Measurements from ENCODE around the gene FOXP1.

DNA sequence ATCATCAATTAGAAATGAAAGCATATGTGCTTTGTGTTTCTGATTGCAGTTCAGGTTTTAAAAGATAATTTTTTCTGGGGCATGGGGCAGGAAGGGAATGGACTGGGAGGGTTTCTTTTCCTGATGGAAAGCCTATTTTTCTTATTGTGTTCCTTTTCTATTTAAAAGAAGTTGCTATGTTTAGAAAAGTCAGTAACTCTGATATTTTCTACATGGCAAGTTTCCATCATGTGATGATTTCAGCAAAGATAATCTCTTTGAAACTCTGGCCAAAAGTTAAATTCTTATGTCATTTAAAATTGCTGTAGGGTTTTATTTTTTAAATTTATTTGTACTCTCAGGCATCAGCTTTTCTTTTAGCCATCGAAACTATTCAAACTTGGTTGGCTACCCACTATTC lies 601.2 kb downstream of the FOXP1 start:
- TF ChIP-seq, protein P1, sequence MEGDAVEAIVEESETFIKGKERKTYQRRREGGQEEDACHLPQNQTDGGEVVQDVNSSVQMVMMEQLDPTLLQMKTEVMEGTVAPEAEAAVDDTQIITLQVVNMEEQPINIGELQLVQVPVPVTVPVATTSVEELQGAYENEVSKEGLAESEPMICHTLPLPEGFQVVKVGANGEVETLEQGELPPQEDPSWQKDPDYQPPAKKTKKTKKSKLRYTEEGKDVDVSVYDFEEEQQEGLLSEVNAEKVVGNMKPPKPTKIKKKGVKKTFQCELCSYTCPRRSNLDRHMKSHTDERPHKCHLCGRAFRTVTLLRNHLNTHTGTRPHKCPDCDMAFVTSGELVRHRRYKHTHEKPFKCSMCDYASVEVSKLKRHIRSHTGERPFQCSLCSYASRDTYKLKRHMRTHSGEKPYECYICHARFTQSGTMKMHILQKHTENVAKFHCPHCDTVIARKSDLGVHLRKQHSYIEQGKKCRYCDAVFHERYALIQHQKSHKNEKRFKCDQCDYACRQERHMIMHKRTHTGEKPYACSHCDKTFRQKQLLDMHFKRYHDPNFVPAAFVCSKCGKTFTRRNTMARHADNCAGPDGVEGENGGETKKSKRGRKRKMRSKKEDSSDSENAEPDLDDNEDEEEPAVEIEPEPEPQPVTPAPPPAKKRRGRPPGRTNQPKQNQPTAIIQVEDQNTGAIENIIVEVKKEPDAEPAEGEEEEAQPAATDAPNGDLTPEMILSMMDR (optimal IDR thresholded peaks at IDR 0.05 in 1 of 3, IDR thresholded peaks at IDR 0.05 in 1 of 3, conservative IDR thresholded peaks at IDR 0.05 in 1 of 3; ENCODE audit: extremely low read depth in 1 of 3, insufficient read depth in 2 of 3, low read length in 3 of 3) = no peak
- no peak for TF ChIP-seq EZH2 (IDR thresholded peaks at IDR 0.05; ENCODE audit: low read length)

Measured in keratinocyte (primary cell).